SU-DHL-6 (cell line): Measurements from ENCODE around the gene SH3PXD2A.

Experiments
- EZH2phosphoT487 ChIP-seq: fragments of 200-600 bp; sonication (generic), shearing (Covaris generic); conservative IDR thresholded peaks from 2 replicates; pipeline ENCODE4 v1.6.1; 2018; ENCODE audit warnings: mild to moderate bottlenecking, antibody characterized with exemption, low read length, moderate library complexity, mixed read lengths
- TF ChIP-seq, protein P1 (sequence below): fragments of 200-600 bp; sonication (generic); IDR thresholded peaks from one replicate; pipeline ENCODE4 v1.5.1; 2017; ENCODE audit warnings: antibody characterized with exemption, mild to moderate bottlenecking, low read length, moderate library complexity; ENCODE audit not compliant: insufficient read depth, poor library complexity, severe bottlenecking

DNA sequence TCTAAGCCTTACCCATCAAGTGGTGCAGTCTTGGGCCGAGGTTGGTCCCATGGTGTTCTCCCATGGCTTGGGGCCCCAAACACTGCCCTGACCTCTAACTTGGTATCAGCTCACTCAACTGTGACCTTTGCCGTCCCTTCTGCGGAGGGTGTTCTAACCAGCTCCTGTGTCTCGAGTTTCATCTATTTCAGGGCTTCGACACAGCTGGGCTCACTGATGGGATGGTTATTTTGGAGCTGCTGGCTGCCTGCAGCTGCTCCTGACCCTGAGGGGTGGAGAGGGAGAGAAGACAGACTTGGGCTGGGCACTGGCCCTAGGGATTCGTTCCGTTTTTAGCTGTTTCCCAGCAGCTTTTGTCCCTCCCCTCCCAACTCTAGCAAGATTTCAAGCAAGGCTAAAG is 274.9 kb downstream of the SH3PXD2A start:
- TF ChIP-seq, protein P1, sequence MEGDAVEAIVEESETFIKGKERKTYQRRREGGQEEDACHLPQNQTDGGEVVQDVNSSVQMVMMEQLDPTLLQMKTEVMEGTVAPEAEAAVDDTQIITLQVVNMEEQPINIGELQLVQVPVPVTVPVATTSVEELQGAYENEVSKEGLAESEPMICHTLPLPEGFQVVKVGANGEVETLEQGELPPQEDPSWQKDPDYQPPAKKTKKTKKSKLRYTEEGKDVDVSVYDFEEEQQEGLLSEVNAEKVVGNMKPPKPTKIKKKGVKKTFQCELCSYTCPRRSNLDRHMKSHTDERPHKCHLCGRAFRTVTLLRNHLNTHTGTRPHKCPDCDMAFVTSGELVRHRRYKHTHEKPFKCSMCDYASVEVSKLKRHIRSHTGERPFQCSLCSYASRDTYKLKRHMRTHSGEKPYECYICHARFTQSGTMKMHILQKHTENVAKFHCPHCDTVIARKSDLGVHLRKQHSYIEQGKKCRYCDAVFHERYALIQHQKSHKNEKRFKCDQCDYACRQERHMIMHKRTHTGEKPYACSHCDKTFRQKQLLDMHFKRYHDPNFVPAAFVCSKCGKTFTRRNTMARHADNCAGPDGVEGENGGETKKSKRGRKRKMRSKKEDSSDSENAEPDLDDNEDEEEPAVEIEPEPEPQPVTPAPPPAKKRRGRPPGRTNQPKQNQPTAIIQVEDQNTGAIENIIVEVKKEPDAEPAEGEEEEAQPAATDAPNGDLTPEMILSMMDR = no peak
- no peak for TF ChIP-seq EZH2phosphoT487
